ENCODE data around the gene EGR4.

- no peak for TF ChIP-seq CTCF (conservative IDR thresholded peaks at IDR 0.05; ENCODE audit: low read depth, low read length)
- no peak for TF ChIP-seq EZH2phosphoT487 (IDR thresholded peaks at IDR 0.05; ENCODE audit: borderline replicate concordance, low read length)
- no peak for TF ChIP-seq EZH2 (IDR thresholded peaks at IDR 0.05; ENCODE audit: low read length, unreplicated experiment)
Measured at GRCh38 chr2:73255007-73255644, 38.2 kb downstream of the EGR4 start.
